Osteoblast (primary cell): ENCODE measurements around the gene NRSN2. TPM values are rescaled to one million over a fixed set of nuclear protein-coding genes. Genes with fewer than 3 reads are reported as not detected.

Experiments
- DNase-seq: peaks from one replicate; pipeline ENCODE4 v3.0.0; 2011; ENCODE audit warnings: low spot score, mixed read lengths; ENCODE audit not compliant: insufficient read length; ENCODE audit errors: missing footprints
- H2AFZ ChIP-seq: 2 replicates; pipeline ENCODE4 v1.6.0; 2011; ENCODE audit warnings: mild to moderate bottlenecking, low read length
- H3K27ac ChIP-seq: 2 replicates; pipeline ENCODE4 v1.5.1; 2011; ENCODE audit warnings: mild to moderate bottlenecking, low read depth, low read length, moderate library complexity
- H3K27me3 ChIP-seq: 2 replicates; pipeline ENCODE4 v1.6.0; 2012; ENCODE audit warnings: mild to moderate bottlenecking, control low read depth, inconsistent platforms, low read length, moderate library complexity; ENCODE audit not compliant: insufficient read depth
- H3K36me3 ChIP-seq: 2 replicates; pipeline ENCODE4 v1.5.1; 2011; ENCODE audit warnings: mild to moderate bottlenecking, low read length, control low read depth, moderate library complexity; ENCODE audit not compliant: insufficient read depth
- H3K4me1 ChIP-seq: 2 replicates; pipeline ENCODE4 v1.5.1; 2011; ENCODE audit warnings: mild to moderate bottlenecking, low read length, control low read depth, moderate library complexity; ENCODE audit not compliant: insufficient read depth
- H3K4me2 ChIP-seq: 2 replicates; pipeline ENCODE4 v1.6.0; 2011; ENCODE audit warnings: mild to moderate bottlenecking, low read length; ENCODE audit not compliant: insufficient read depth
- H3K4me3 ChIP-seq: fragments of 200-600 bp; sonication (generic); 3 replicates; pipeline ENCODE4 v1.5.1; 2012; ENCODE audit warnings: mild to moderate bottlenecking, low read length, inconsistent platforms; ENCODE audit not compliant: insufficient read depth
- H3K79me2 ChIP-seq: 2 replicates; pipeline ENCODE4 v1.6.0; 2012; ENCODE audit warnings: mild to moderate bottlenecking, low read length, control low read depth, inconsistent platforms; ENCODE audit not compliant: insufficient read depth
- H3K9me3 ChIP-seq: 2 replicates; pipeline ENCODE4 v1.5.1; 2011; ENCODE audit warnings: low read depth, low read length, control low read depth
- H4K20me1 ChIP-seq: 2 replicates; pipeline ENCODE4 v1.6.0; 2012; ENCODE audit warnings: mild to moderate bottlenecking, low read length, control low read depth; ENCODE audit not compliant: insufficient read depth
- total RNA-seq: library from RNA; depleted of rRNA; stranded (reverse); fragments of >200 nt; gene quantifications from 2 replicates; pipeline ENCODE4 v1.2.3, GENCODE V29; 2012
- TF ChIP-seq, protein P1 (sequence below): IDR thresholded peaks from 2 replicates; pipeline ENCODE4 v1.5.1; 2011; ENCODE audit warnings: mild to moderate bottlenecking, low read depth, low read length, moderate library complexity; ENCODE audit errors: extremely low read depth

Gene NRSN2
- total RNA-seq, 1 donor: 49.6 TPM

GRCh38 chr20:300345-300990 is 46.4 kb upstream of the NRSN2 start:
- Histone ChIP-seq H2AFZ (no peak overlapping the region), H3K27me3 (no peaks in the 10 kb centered on the region), H3K4me3 (peak overlapping the region; percentile 99), H3K36me3 (no peaks in the 10 kb centered on the region), H3K9me3 (no peaks in the 10 kb centered on the region), H3K4me2 (peak overlapping the region; percentile 95), H3K4me1 (peaks cover 21% of the 10 kb centered on the region), H4K20me1 (peaks cover 34% of the 10 kb centered on the region), H3K79me2 (peaks cover 46% of the 10 kb centered on the region), H3K27ac (no peak overlapping the region)
- DNase-seq: no peak
- TF ChIP-seq, protein P1, sequence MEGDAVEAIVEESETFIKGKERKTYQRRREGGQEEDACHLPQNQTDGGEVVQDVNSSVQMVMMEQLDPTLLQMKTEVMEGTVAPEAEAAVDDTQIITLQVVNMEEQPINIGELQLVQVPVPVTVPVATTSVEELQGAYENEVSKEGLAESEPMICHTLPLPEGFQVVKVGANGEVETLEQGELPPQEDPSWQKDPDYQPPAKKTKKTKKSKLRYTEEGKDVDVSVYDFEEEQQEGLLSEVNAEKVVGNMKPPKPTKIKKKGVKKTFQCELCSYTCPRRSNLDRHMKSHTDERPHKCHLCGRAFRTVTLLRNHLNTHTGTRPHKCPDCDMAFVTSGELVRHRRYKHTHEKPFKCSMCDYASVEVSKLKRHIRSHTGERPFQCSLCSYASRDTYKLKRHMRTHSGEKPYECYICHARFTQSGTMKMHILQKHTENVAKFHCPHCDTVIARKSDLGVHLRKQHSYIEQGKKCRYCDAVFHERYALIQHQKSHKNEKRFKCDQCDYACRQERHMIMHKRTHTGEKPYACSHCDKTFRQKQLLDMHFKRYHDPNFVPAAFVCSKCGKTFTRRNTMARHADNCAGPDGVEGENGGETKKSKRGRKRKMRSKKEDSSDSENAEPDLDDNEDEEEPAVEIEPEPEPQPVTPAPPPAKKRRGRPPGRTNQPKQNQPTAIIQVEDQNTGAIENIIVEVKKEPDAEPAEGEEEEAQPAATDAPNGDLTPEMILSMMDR: no peak

- Histone ChIP-seq H3K4me3 (no peak overlapping the region), H3K27me3 (no peaks in the 10 kb centered on the region), H3K27ac (no peak overlapping the region), H3K9me3 (no peaks in the 10 kb centered on the region), H3K4me2 (no peak overlapping the region), H4K20me1 (peaks cover 34% of the 10 kb centered on the region), H3K79me2 (peaks cover 40% of the 10 kb centered on the region), H2AFZ (no peak overlapping the region), H3K4me1 (peaks cover 15% of the 10 kb centered on the region), H3K36me3 (no peaks in the 10 kb centered on the region)
- DNase-seq: no peak
- TF ChIP-seq, protein P1: no peak
Observed at GRCh38 chr20:301886-302848, 44.7 kb upstream of the NRSN2 start.

DNA sequence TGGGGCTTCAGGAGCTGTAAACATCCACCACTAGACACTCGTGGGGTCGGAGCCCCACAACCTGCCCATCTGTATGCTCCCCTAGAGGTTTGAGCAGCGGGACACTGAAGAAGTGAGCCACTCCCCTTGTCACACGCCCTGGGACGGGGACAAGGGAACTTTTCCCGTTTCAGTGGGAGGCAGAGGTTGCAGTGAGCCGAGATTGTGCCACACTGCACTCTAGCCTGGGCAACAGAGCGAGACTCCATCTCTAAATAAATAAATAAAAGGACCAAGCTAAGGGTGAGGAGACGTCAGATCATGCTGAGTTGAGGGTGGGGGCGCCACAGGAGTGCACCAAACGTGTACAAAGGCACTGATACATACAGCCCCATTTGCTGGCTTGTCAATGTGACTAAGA is 41.2 kb upstream of the NRSN2 start:
- Histone ChIP-seq H3K4me1 (peaks cover 13% of the 10 kb centered on the region), H3K79me2 (peaks cover 7% of the 10 kb centered on the region), H3K27ac (no peak overlapping the region), H3K27me3 (no peaks in the 10 kb centered on the region), H4K20me1 (peaks cover 10% of the 10 kb centered on the region), H3K4me2 (no peak overlapping the region), H3K4me3 (no peak overlapping the region), H2AFZ (no peak overlapping the region), H3K36me3 (no peaks in the 10 kb centered on the region), H3K9me3 (no peaks in the 10 kb centered on the region)
- no peak for DNase-seq
- TF ChIP-seq, protein P1: no peak
